Breast epithelium (tissue), 4 donors: Measurements from ENCODE around the gene SEH1L. TPM values are rescaled to one million over a fixed set of nuclear protein-coding genes. Genes with fewer than 3 reads are reported as not detected.

Experiments
- DNase-seq, 2 donors: peaks; one replicate each; pipeline ENCODE4 v3.0.0-alpha.2; 2019; ENCODE audit warnings: low spot score in 2 of 2
- H3K27ac ChIP-seq, 2 donors: fragments of 200-600 bp; sonication (generic) in 1 of 2; one replicate each; pipeline ENCODE4 v1.5.1; 2016 to 2019; ENCODE audit warnings: mild to moderate bottlenecking in 1 of 2
- H3K27me3 ChIP-seq, 2 donors: fragments of 200-600 bp; sonication (generic) in 1 of 2; one replicate each; pipeline versions ENCODE4 v1.5.1 to v1.6.0; 2017 to 2019; ENCODE audit warnings: control low read depth in 1 of 2, mild to moderate bottlenecking in 1 of 2
- H3K36me3 ChIP-seq: fragments of 200-600 bp; one replicate; pipeline ENCODE4 v1.5.1; 2019
- H3K4me1 ChIP-seq, 2 donors: fragments of 200-600 bp; sonication (generic); one replicate each; pipeline ENCODE4 v1.5.1; 2016 to 2019; ENCODE audit warnings: control low read depth in 1 of 2
- H3K4me3 ChIP-seq, 3 donors: fragments of 200-600 bp; sonication (generic); 1 replicate in 2 of 3; 2 replicates in 1 of 3; pipeline ENCODE4 v1.5.1; 2016 to 2019; ENCODE audit warnings: mild to moderate bottlenecking in 3 of 3, moderate library complexity in 2 of 3
- H3K9me3 ChIP-seq, 2 donors: fragments of 200-600 bp; sonication (generic) in 1 of 2; one replicate each; pipeline ENCODE4 v1.5.1; 2016 to 2019; ENCODE audit warnings: control low read depth in 1 of 2
- POLR2A ChIP-seq: fragments of 450-650 bp; IDR thresholded peaks from one replicate; pipeline ENCODE4 v1.6.1; 2016; ENCODE audit warnings: antibody characterized with exemption, mild to moderate bottlenecking, moderate library complexity
- POLR2AphosphoS5 ChIP-seq, 3 donors: sonication (generic); formaldehyde crosslinking; IDR thresholded peaks; one replicate each; pipeline ENCODE4 v1.6.1; 2017; ENCODE audit warnings: antibody characterized with exemption in 3 of 3
- intact Hi-C: fragments of 100-400 bp; cut with DNase I; formaldehyde crosslinking; loops from one replicate; pipeline ENCODE4 v1.15.1; 2023; ENCODE audit warnings: low total_unique reads
- total RNA-seq, 3 donors: library from RNA; depleted of rRNA; stranded (reverse); fragments of >200 nt; gene quantifications; one replicate each; pipeline ENCODE4 v1.1.0, GENCODE V29; 2016
- TF ChIP-seq, protein P1 (sequence below), 3 donors: fragments of 450-650 bp; IDR thresholded peaks; one replicate each; pipeline ENCODE4 v1.5.1; 2016 to 2017; ENCODE audit warnings: antibody characterized with exemption in 3 of 3, mild to moderate bottlenecking in 3 of 3, moderate library complexity in 3 of 3

The SEH1L gene
- total RNA-seq, 3 donors from 2014 or later, result 29.6 to 45.6 (median 38.5) TPM

DNA sequence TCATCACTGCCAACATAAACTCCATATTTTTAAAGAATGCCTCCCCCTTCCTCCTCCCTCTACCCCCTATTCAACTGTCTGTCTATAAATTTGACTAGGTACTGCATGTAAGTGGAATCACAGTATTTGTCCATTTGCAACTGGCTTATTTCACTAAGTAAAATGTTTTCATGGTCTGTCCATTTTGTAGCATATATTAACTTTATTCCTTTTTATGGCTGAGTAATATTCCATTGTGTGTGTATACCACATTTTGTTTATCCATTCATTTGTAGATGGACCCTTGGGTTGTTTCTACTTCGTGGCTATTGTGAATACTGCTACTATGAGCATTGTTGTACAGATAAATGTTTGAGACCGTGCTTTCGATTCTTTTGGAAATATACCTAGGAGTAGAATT lies 10.7 kb downstream of the SEH1L start:
- Histone ChIP-seq H3K27me3 (no peaks in the 10 kb centered on the region), H3K9me3 (no peaks in the 10 kb centered on the region), H3K4me1 (no peaks in the 10 kb centered on the region), H3K36me3 (no peaks in the 10 kb centered on the region), H3K4me3 (no peak overlapping the region), H3K27ac (no peak overlapping the region)
- TF ChIP-seq POLR2AphosphoS5 (IDR thresholded peaks at IDR 0.05) (no peak), POLR2A (no peak)
- TF ChIP-seq, protein P1, sequence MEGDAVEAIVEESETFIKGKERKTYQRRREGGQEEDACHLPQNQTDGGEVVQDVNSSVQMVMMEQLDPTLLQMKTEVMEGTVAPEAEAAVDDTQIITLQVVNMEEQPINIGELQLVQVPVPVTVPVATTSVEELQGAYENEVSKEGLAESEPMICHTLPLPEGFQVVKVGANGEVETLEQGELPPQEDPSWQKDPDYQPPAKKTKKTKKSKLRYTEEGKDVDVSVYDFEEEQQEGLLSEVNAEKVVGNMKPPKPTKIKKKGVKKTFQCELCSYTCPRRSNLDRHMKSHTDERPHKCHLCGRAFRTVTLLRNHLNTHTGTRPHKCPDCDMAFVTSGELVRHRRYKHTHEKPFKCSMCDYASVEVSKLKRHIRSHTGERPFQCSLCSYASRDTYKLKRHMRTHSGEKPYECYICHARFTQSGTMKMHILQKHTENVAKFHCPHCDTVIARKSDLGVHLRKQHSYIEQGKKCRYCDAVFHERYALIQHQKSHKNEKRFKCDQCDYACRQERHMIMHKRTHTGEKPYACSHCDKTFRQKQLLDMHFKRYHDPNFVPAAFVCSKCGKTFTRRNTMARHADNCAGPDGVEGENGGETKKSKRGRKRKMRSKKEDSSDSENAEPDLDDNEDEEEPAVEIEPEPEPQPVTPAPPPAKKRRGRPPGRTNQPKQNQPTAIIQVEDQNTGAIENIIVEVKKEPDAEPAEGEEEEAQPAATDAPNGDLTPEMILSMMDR (IDR thresholded peaks at IDR 0.05), result no peak
- intact Hi-C loops, result no loop called here
- no peak for DNase-seq

DNA sequence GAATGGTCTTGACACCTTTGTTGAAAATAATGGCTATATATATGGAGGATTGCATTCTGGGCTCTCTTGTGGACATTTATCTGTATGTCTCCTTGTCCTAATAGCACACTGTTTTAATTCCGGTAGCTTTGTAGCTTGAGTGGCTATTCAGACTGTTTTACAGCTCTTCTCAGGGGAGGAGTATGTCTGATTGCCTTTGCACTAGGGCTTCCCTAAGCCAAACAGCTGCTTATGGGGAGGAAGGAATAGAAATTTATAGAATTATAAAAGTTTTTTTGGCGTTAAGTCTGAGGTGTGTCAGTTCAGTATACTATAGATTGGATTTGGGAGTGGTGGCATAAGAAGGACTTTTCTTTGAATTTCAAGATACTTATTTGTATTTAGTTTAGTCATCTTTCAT lies 12.6 kb downstream of the SEH1L start:
- Histone ChIP-seq H3K36me3 (no peaks in the 10 kb centered on the region), H3K4me3 (no peak overlapping the region), H3K27ac (no peak overlapping the region), H3K27me3 (no peaks in the 10 kb centered on the region), H3K4me1 (no peaks in the 10 kb centered on the region), H3K9me3 (no peaks in the 10 kb centered on the region)
- TF ChIP-seq, protein P1 (IDR thresholded peaks at IDR 0.05), result no peak
- TF ChIP-seq POLR2A, result no peak
- TF ChIP-seq POLR2AphosphoS5 (IDR thresholded peaks at IDR 0.05), result no peak
- no peak for DNase-seq
- intact Hi-C loops, result no loop called here

DNA sequence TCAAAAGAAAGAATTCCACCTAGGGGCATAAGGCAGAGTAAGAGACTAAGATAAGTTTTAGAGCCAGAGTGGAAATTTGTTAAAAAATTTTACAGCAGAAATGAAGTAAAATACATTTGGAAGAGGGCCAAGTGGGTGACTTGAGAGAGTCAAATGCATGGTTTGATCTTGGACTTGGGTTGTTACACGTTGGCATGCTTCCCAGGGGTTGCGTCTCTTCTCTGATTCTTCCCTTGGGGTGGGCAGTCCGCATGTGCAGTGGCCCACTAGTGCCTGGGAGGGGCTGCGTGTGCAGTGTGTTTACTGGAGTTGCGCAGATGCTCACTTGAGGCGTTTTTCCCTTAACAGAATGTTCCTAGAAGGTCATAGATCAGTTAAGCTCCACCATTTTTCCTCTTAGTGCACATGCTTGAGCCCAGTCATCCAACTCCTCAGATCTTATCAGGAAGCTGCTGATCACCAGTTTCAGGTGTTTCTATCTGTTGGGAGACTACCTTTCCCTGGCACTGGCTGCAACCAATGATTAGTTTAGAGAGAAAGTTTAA lies 13.1 kb downstream of the SEH1L start:
- no peak overlapping the region for H3K27ac ChIP-seq
- intact Hi-C loops, result no loop called here
- H3K27me3 ChIP-seq, result no peaks in the 10 kb centered on the region
- H3K4me3 ChIP-seq, result no peak overlapping the region
- TF ChIP-seq, protein P1 (IDR thresholded peaks at IDR 0.05), result no peak
- TF ChIP-seq POLR2A (no peak), POLR2AphosphoS5 (IDR thresholded peaks at IDR 0.05) (no peak)
- H3K9me3 ChIP-seq, result no peaks in the 10 kb centered on the region
- H3K36me3 ChIP-seq, result no peaks in the 10 kb centered on the region
- no peaks in the 10 kb centered on the region for H3K4me1 ChIP-seq
- no peak for DNase-seq

DNA sequence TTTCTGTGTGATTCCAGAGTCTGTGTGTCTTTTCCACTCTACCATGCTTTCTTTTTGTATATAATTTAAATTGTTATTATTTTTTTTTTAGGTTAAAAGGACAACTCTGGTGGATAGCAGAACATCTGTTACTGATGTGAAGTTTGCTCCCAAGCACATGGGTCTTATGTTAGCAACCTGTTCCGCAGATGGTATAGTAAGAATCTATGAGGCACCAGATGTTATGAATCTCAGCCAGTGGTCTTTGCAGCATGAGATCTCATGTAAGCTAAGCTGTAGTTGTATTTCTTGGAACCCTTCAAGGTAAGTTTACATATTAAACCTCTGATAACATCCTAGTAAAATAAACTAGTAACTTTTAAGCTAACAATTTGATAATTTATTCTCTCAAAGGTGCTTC lies 15.3 kb downstream of the SEH1L start:
- Histone ChIP-seq H3K9me3 (no peaks in the 10 kb centered on the region), H3K36me3 (no peaks in the 10 kb centered on the region), H3K4me1 (no peaks in the 10 kb centered on the region), H3K27ac (no peak overlapping the region), H3K27me3 (no peaks in the 10 kb centered on the region), H3K4me3 (no peak overlapping the region)
- no peak for DNase-seq
- intact Hi-C loops, result no loop called here
- TF ChIP-seq POLR2A (no peak), POLR2AphosphoS5 (IDR thresholded peaks at IDR 0.05) (no peak)
- TF ChIP-seq, protein P1 (IDR thresholded peaks at IDR 0.05), result no peak

DNA sequence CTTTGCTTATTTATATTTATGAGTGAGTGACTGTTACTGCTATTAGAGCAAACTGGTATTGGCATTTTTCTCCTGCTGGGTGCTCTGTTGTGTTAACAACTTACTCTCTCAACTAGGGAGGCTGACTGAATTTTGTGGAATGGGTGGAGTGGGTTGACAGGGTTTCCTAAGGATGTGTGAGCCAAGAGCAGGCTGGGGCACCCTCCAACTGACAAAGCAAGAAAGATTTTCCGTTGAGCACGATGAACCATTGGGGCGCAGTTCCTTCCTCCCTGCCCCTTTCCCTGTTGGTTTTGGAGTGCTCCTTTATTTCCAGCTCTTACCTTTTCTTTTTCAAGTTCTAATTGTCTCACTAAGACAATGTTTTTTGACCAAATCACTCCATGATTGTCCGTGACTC lies 20.3 kb downstream of the SEH1L start:
- H3K9me3 ChIP-seq, result no peaks in the 10 kb centered on the region
- no peak for DNase-seq
- no peaks in the 10 kb centered on the region for H3K36me3 ChIP-seq
- H3K27ac ChIP-seq, result no peak overlapping the region
- TF ChIP-seq POLR2AphosphoS5 (IDR thresholded peaks at IDR 0.05) (no peak), POLR2A (no peak)
- TF ChIP-seq, protein P1 (IDR thresholded peaks at IDR 0.05), result no peak
- no peaks in the 10 kb centered on the region for H3K27me3 ChIP-seq
- H3K4me3 ChIP-seq, result no peak overlapping the region
- H3K4me1 ChIP-seq, result no peaks in the 10 kb centered on the region
- intact Hi-C loops, result no loop called here
